K562 (cell line): Measurements from ENCODE around the gene RBM25. TPM values are rescaled to one million over a fixed set of nuclear protein-coding genes. Genes with fewer than 3 reads are reported as not detected.

Source experiments
- ATAC-seq: fragments of 200-7000 bp; cut with Tn5 transposase; 3 replicates; pipeline ENCODE4 v1.9.1; 2020; ENCODE audit warnings: moderate library complexity
- BruUV-seq: library from RNA; stranded (reverse); fragments of 400-500 nt; replicated peaks from 2 replicates; lab custom pipeline; 2021; lab: Mats Ljungman, UMichigan
- CTCF ChIA-PET: fragments of 300-600 bp; formaldehyde crosslinking; extraction: SDS; loops from one replicate; lab custom pipeline; 2021; ENCODE audit warnings: low intra/inter-chr PET ratio; lab: Yijun Ruan, JAX
- POLR2A ChIA-PET: fragments of 300-600, 350-650 bp; sonication (Branson Sonifier 250); formaldehyde crosslinking; extraction: SDS; loops from one replicate; lab custom pipeline; 2021; ENCODE audit warnings: antibody characterized with exemption, inconsistent platforms; lab: Yijun Ruan, JAX
- DNase-seq, 4 experiments: peaks; one replicate each; pipeline versions ENCODE4 v3.0.0 to v3.0.0-alpha.2; 2011 to 2018; ENCODE audit warnings: low spot score in 3 of 4, mixed read lengths in 3 of 4; ENCODE audit errors: extremely low read depth in 1 of 4
- FAIRE-seq: peaks from 2 replicates; lab custom pipeline; 2011; peaks lifted over from hg19 to GRCh38; lab: Jason Lieb, UNC
- H2AFZ ChIP-seq: 2 replicates; pipeline ENCODE4 v1.6.0; 2011; ENCODE audit warnings: low read depth, low read length, control low read depth, inconsistent platforms
- H3K27ac ChIP-seq: fragments of 200-600 bp; 3 replicates; pipeline ENCODE4 v1.8.0; 2011; ENCODE audit warnings: low read depth, mild to moderate bottlenecking, control low read depth, inconsistent platforms, low read length, moderate library complexity, mixed read lengths; ENCODE audit errors: extremely low read depth
- H3K27me3 ChIP-seq, 2 experiments: fragments of 300-600 bp in 1 of 2; 2 replicates in 1 of 2; 3 replicates in 1 of 2; pipeline versions ENCODE4 v1.6.0 to v1.8.0; 2011; ENCODE audit warnings: inconsistent platforms in 2 of 2, low read length in 2 of 2, mild to moderate bottlenecking in 1 of 2, mixed read lengths in 1 of 2, moderate library complexity in 1 of 2; ENCODE audit not compliant: control insufficient read depth in 2 of 2, insufficient read depth in 2 of 2
- H3K36me3 ChIP-seq: fragments of 300-600 bp; 3 replicates; pipeline ENCODE4 v1.8.0; 2011; ENCODE audit warnings: mild to moderate bottlenecking, low read length, inconsistent platforms; ENCODE audit not compliant: control insufficient read depth, insufficient read depth
- H3K4me1 ChIP-seq, 2 experiments: fragments of 200-600 bp in 1 of 2; replicated peaks in 1 of 2; 2 replicates in 1 of 2; 3 replicates in 1 of 2; pipeline versions ENCODE4 v1.5.1 to v1.8.0; 2011; ENCODE audit warnings: inconsistent platforms in 2 of 2, low read length in 2 of 2, mild to moderate bottlenecking in 1 of 2, mixed read lengths in 1 of 2, moderate library complexity in 1 of 2; ENCODE audit not compliant: control insufficient read depth in 2 of 2, insufficient read depth in 2 of 2
- H3K4me2 ChIP-seq: 2 replicates; pipeline ENCODE4 v1.6.1; 2011; ENCODE audit warnings: low read length, control low read depth, inconsistent platforms, mixed read lengths; ENCODE audit not compliant: insufficient read depth
- H3K4me3 ChIP-seq: fragments of 200-600 bp; sonication (generic), shearing (Covaris generic); 2 replicates; pipeline ENCODE4 v1.5.1; 2016; ENCODE audit warnings: control low read depth, inconsistent platforms
- H3K79me2 ChIP-seq: fragments of 200-600 bp; 3 replicates; pipeline ENCODE4 v1.8.0; 2011; ENCODE audit warnings: low read length, inconsistent platforms; ENCODE audit not compliant: control insufficient read depth, insufficient read depth
- H3K9ac ChIP-seq, 2 experiments: 2 replicates each; pipeline versions ENCODE4 v1.6.0 to v1.6.1; 2011; ENCODE audit warnings: low read depth in 2 of 2, low read length in 2 of 2, control low read depth in 1 of 2, inconsistent platforms in 1 of 2, mild to moderate bottlenecking in 1 of 2, mixed read lengths in 1 of 2; ENCODE audit not compliant: insufficient read depth in 1 of 2
- H3K9me1 ChIP-seq: one replicate; pipeline ENCODE4 v1.6.0; 2011; ENCODE audit warnings: inconsistent platforms, mild to moderate bottlenecking, low read length, moderate library complexity; ENCODE audit not compliant: control insufficient read depth, insufficient read depth
- H3K9me3 ChIP-seq: replicated peaks from 2 replicates; pipeline ENCODE4 v1.5.1; 2011; ENCODE audit warnings: low read depth, low read length, inconsistent platforms; ENCODE audit not compliant: control insufficient read depth, insufficient read depth
- H4K20me1 ChIP-seq: replicated peaks from 2 replicates; pipeline ENCODE4 v1.6.1; 2011; ENCODE audit warnings: low read length, inconsistent platforms, mixed read lengths; ENCODE audit not compliant: control insufficient read depth, insufficient read depth
- FOXJ3 ChIP-seq: sonication (generic); formaldehyde crosslinking; IDR thresholded peaks from 2 replicates; pipeline ENCODE4 v1.4.0; 2020; ENCODE audit warnings: mild to moderate bottlenecking, missing genetic modification reagents
- HDGF ChIP-seq: fragments of 450-650 bp; IDR thresholded peaks from 2 replicates; pipeline ENCODE4 v1.6.1; 2016
- POLR2H ChIP-seq: IDR thresholded peaks from 2 replicates; pipeline ENCODE4 v1.6.1; 2016; ENCODE audit warnings: missing genetic modification characterization, low read depth, mild to moderate bottlenecking, control low read depth, missing compliant biosample characterization, moderate library complexity
- SAP30 ChIP-seq: fragments of 200-600 bp; sonication (generic); IDR thresholded peaks from 2 replicates; pipeline ENCODE4 v1.6.1; 2012; ENCODE audit warnings: borderline replicate concordance, low read depth, mild to moderate bottlenecking, moderate library complexity, low read length, control low read depth, inconsistent platforms; ENCODE audit not compliant: insufficient read depth, poor library complexity, severe bottlenecking
- SMARCE1 ChIP-seq: fragments of 450-650 bp; IDR thresholded peaks from 2 replicates; pipeline ENCODE4 v1.7.1; 2016; ENCODE audit warnings: mild to moderate bottlenecking
- ZBTB8A ChIP-seq: fragments of 450-650 bp; IDR thresholded peaks from 2 replicates; pipeline ENCODE4 v1.6.1; 2018; ENCODE audit warnings: mild to moderate bottlenecking, moderate library complexity; ENCODE audit not compliant: partially characterized antibody
- WGBS: fragments of 100-300 bp; shearing (Covaris generic); methylation state at CpG from one replicate; pipeline ENCODE4 v1.1.6; 2016; ENCODE audit warnings: low coverage, mixed read lengths; ENCODE audit not compliant: insufficient coverage; ENCODE audit errors: missing lambda C conversion rate; 5-methylcytosine and 5-hydroxymethylcytosine counted together
- in situ Hi-C: fragments of 300-500 bp; cut with MboI; formaldehyde crosslinking; loops from 4 replicates; pipeline ENCODE4 v1.15.0; 2018; ENCODE audit warnings: inconsistent platforms, mixed read lengths
- intact Hi-C: fragments of 100-400 bp; cut with micrococcal nuclease; formaldehyde crosslinking; loops from 2 replicates; pipeline ENCODE4 v1.14.2; 2022
- polyA plus RNA-seq, 8 experiments: library from polyadenylated mRNA; depleted of rRNA in 4 of 8; stranded (reverse) in 5 of 8; unstranded in 3 of 8; fragments of >200 nt; fragmentation: Nextera tagmentation in 2 of 8; fragmentation: Illumina TruSeq in 1 of 8; extraction: Ambion mirVana in 2 of 8; extraction: Trizol in 1 of 8; gene quantifications; 2 replicates each; pipeline versions ENCODE4 v1.2.1 to v1.2.3, GENCODE V29; 2011 to 2014; ENCODE audit warnings: inconsistent platforms in 1 of 8, missing spikeins in 1 of 8
- total RNA-seq, 7 experiments: library from RNA; depleted of rRNA in 6 of 7; stranded (reverse); fragments of >200 nt in 6 of 7; fragmentation: Illumina TruSeq in 2 of 7; extraction: Trizol in 2 of 7; gene quantifications; 2 replicates each; pipeline versions ENCODE4 v1.2.1 to v1.2.3, GENCODE V29; 2011 to 2021; ENCODE audit warnings: low replicate concordance in 1 of 7
- TF ChIP-seq, protein P1 (sequence below), 2 experiments: fragments of 150-350 bp in 1 of 2; IDR thresholded peaks; 2 replicates each; pipeline ENCODE4 v1.6.1; 2012 to 2016; ENCODE audit warnings: low read depth in 2 of 2, low read length in 2 of 2, mild to moderate bottlenecking in 1 of 2, moderate library complexity in 1 of 2
- TF ChIP-seq, protein P2 (sequence below), 2 experiments: IDR thresholded peaks; 2 replicates each; pipeline ENCODE4 v1.6.1; 2012; ENCODE audit warnings: improper control_type of control experiment in 2 of 2, low read depth in 2 of 2, low read length in 2 of 2, borderline replicate concordance in 1 of 2

Gene RBM25
- total and polyA plus RNA-seq, 9 of the 15 experiments (the other 6 are each of a cell fraction or from before 2014, with no cell fraction given) = 28.6 to 80.1 (median 48.1) TPM

DNA sequence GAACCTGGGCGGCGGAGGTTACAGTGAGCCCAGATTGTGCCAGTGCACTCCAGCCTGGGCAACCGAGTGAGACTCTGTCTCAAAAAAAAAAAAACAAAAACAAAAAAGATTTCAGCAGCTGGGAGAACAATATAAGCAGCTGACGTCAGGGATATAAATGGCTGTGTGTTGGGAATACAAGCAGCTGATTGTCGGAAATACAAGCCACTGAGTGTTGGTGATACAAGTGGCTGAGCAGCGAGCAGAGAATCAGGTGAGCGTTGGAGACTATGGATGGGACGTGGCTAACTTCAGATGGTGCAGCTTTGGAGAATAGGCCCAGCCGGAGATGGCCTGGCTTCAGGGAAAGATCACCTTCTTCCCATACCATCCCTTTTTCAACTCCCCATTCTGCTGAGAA lies 109.9 kb downstream of the RBM25 start:
- H3K4me3 ChIP-seq = no peak overlapping the region
- no peaks in the 10 kb centered on the region for H4K20me1 ChIP-seq
- H3K9me1 ChIP-seq = no peaks in the 10 kb centered on the region
- DNase-seq = no peak
- H3K4me1 ChIP-seq = peaks cover 0 to 4% of the 10 kb centered on the region in 2 experiments; a peak in 2 of 5 replicates
- H3K79me2 ChIP-seq = no peaks in the 10 kb centered on the region
- CTCF ChIA-PET = no interaction called here
- H3K27ac ChIP-seq = no peak overlapping the region
- no peak overlapping the region for H2AFZ ChIP-seq
- no peak overlapping the region for H3K4me2 ChIP-seq
- BruUV-seq = no TSS peak
- no peak overlapping the region for H3K9ac ChIP-seq
- POLR2A ChIA-PET = no interaction called here
- H3K9me3 ChIP-seq = no peaks in the 10 kb centered on the region
- in situ Hi-C loops = loop anchor here (10.0 kb wide), 1 partner anchor 307 kb away; no protein-coding TSS in a partner anchor
- no peak for ATAC-seq
- WGBS = 93% methylated on average over 8 of the region's 9 CpGs
- H3K27me3 ChIP-seq = no peaks in the 10 kb centered on the region
- peaks cover 25% of the 10 kb centered on the region; the same call in 2 of the 3 replicates for H3K36me3 ChIP-seq
- intact Hi-C loops = no loop called here
- TF ChIP-seq POLR2H (tag) (no peak), FOXJ3 (CRISPR knock-in tag) (no peak)
- no peak for FAIRE-seq

DNA sequence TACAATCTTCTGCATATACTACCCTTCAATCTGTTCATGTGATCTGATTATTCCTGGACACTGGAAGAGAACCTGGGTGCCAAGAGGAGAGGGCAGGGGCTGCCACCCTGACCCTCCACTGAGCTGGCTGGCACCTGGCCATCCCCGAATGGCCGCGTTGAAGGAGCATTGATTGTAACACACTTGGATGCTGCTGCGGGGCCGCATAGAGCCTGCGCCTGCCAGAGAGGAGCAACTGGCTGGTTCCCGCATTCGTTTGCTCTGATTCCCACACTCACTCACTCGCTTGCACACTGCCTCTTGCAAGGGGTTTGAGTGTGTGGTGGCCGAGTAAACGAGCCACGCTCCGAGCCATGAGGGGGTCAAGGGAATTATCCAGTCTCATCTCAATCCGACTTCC lies 110.4 kb downstream of the RBM25 start:
- H3K27me3 ChIP-seq = no peaks in the 10 kb centered on the region
- peaks cover 0 to 4% of the 10 kb centered on the region in 2 experiments; a peak in 2 of 5 replicates for H3K4me1 ChIP-seq
- peaks cover 29% of the 10 kb centered on the region; the same call in 2 of the 3 replicates for H3K36me3 ChIP-seq
- no peak for DNase-seq
- ATAC-seq = no peak
- no peaks in the 10 kb centered on the region for H3K9me3 ChIP-seq
- H3K4me3 ChIP-seq = no peak overlapping the region
- no peak for FAIRE-seq
- POLR2A ChIA-PET = interaction anchor here (0.7 to 0.8 kb wide), 2 partner anchors 95 to 322 kb away, joined by 3 to 4 read pairs; partner anchors contain the start of gene RIOX1
- WGBS = 90% methylated on average over 11 of the region's 14 CpGs
- H2AFZ ChIP-seq = no peak overlapping the region
- CTCF ChIA-PET = no interaction called here
- in situ Hi-C loops = loop anchor here (10.0 kb wide), 1 partner anchor 306 kb away; no protein-coding TSS in a partner anchor
- intact Hi-C loops = no loop called here
- H3K79me2 ChIP-seq = no peaks in the 10 kb centered on the region
- H3K9me1 ChIP-seq = no peaks in the 10 kb centered on the region
- no TSS peak for BruUV-seq
- no peak overlapping the region for H3K9ac ChIP-seq
- no peaks in the 10 kb centered on the region for H4K20me1 ChIP-seq
- H3K27ac ChIP-seq = no peak overlapping the region
- no peak overlapping the region for H3K4me2 ChIP-seq
- no peak for TF ChIP-seq SMARCE1
- TF ChIP-seq, protein P1, sequence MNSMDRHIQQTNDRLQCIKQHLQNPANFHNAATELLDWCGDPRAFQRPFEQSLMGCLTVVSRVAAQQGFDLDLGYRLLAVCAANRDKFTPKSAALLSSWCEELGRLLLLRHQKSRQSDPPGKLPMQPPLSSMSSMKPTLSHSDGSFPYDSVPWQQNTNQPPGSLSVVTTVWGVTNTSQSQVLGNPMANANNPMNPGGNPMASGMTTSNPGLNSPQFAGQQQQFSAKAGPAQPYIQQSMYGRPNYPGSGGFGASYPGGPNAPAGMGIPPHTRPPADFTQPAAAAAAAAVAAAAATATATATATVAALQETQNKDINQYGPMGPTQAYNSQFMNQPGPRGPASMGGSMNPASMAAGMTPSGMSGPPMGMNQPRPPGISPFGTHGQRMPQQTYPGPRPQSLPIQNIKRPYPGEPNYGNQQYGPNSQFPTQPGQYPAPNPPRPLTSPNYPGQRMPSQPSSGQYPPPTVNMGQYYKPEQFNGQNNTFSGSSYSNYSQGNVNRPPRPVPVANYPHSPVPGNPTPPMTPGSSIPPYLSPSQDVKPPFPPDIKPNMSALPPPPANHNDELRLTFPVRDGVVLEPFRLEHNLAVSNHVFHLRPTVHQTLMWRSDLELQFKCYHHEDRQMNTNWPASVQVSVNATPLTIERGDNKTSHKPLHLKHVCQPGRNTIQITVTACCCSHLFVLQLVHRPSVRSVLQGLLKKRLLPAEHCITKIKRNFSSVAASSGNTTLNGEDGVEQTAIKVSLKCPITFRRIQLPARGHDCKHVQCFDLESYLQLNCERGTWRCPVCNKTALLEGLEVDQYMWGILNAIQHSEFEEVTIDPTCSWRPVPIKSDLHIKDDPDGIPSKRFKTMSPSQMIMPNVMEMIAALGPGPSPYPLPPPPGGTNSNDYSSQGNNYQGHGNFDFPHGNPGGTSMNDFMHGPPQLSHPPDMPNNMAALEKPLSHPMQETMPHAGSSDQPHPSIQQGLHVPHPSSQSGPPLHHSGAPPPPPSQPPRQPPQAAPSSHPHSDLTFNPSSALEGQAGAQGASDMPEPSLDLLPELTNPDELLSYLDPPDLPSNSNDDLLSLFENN (IDR thresholded peaks at IDR 0.05; ENCODE audit: low read depth in 2 of 2, low read length in 2 of 2) = no peak
- no peak for TF ChIP-seq SAP30
- no peak for TF ChIP-seq ZBTB8A
- TF ChIP-seq, protein P2, sequence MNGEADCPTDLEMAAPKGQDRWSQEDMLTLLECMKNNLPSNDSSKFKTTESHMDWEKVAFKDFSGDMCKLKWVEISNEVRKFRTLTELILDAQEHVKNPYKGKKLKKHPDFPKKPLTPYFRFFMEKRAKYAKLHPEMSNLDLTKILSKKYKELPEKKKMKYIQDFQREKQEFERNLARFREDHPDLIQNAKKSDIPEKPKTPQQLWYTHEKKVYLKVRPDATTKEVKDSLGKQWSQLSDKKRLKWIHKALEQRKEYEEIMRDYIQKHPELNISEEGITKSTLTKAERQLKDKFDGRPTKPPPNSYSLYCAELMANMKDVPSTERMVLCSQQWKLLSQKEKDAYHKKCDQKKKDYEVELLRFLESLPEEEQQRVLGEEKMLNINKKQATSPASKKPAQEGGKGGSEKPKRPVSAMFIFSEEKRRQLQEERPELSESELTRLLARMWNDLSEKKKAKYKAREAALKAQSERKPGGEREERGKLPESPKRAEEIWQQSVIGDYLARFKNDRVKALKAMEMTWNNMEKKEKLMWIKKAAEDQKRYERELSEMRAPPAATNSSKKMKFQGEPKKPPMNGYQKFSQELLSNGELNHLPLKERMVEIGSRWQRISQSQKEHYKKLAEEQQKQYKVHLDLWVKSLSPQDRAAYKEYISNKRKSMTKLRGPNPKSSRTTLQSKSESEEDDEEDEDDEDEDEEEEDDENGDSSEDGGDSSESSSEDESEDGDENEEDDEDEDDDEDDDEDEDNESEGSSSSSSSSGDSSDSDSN (IDR thresholded peaks at IDR 0.05; ENCODE audit: borderline replicate concordance in 1 of 2, low read depth in 2 of 2, low read length in 2 of 2) = no peak
- TF ChIP-seq HDGF = no peak
